Thyroid gland (tissue), 4 donors: ENCODE data around the gene CNOT11.

Experiments used
- POLR2A ChIP-seq, 2 donors: fragments of 450-650 bp; IDR thresholded peaks; one replicate each; pipeline ENCODE4 v1.6.1; 2017; ENCODE audit warnings: antibody characterized with exemption in 2 of 2, mild to moderate bottlenecking in 2 of 2, moderate library complexity in 1 of 2
- TF ChIP-seq, protein P1 (sequence below), 6 experiments: fragments of 200-600 bp in 3 of 6; fragments of 450-650 bp in 3 of 6; sonication (generic) in 3 of 6; IDR thresholded peaks; one replicate each; pipeline ENCODE4 v1.5.1; 2016 to 2019; ENCODE audit warnings: antibody characterized with exemption in 6 of 6, mild to moderate bottlenecking in 2 of 6, inconsistent platforms in 1 of 6, moderate library complexity in 1 of 6

DNA sequence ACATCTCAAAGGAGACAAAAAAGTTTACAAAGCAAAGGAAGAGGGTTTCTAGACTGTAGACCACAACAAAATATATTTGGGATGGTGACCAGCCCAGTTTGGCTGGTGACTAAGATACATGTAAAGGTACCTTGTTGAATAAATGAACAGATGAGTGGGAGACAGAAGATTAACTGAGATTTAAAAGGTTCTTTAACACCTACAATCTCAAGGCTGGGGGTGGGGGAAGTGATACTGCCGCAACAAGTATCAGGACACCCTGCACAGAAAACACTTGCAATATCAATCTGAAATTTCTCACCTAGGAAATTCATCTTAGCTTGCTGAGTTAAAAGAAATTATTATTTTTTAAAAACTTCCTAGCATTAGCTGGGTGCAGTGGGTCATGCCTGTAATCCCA, 47.5 kb downstream of the CNOT11 start:
- TF ChIP-seq POLR2A (IDR thresholded peaks at IDR 0.05): no peak
- TF ChIP-seq, protein P1, sequence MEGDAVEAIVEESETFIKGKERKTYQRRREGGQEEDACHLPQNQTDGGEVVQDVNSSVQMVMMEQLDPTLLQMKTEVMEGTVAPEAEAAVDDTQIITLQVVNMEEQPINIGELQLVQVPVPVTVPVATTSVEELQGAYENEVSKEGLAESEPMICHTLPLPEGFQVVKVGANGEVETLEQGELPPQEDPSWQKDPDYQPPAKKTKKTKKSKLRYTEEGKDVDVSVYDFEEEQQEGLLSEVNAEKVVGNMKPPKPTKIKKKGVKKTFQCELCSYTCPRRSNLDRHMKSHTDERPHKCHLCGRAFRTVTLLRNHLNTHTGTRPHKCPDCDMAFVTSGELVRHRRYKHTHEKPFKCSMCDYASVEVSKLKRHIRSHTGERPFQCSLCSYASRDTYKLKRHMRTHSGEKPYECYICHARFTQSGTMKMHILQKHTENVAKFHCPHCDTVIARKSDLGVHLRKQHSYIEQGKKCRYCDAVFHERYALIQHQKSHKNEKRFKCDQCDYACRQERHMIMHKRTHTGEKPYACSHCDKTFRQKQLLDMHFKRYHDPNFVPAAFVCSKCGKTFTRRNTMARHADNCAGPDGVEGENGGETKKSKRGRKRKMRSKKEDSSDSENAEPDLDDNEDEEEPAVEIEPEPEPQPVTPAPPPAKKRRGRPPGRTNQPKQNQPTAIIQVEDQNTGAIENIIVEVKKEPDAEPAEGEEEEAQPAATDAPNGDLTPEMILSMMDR (IDR thresholded peaks at IDR 0.05): no peak
